ENCODE results near the gene SPATA17. TPM values are rescaled to one million over a fixed set of nuclear protein-coding genes. Genes with fewer than 3 reads are reported as not detected.

The SPATA17 gene
- total and polyA plus RNA-seq, 12 donors, result 0.09 to 4.4 (median 0.56) TPM; not detected in 1

- WGBS, 4 donors, result 43 to 56% (median 51%) methylated on average over 5 of the region's 5 CpGs
- Histone ChIP-seq H3K9me3 (replicated peaks in 1 of 3) (peaks cover 0 to 4% (median 0%) of the 10 kb centered on the region in 3 donors), H3K4me3 (no peak overlapping the region), H3K36me3 (replicated peaks in 1 of 2) (no peaks in the 10 kb centered on the region), H3K27me3 (no peaks in the 10 kb centered on the region), H3K27ac (no peak overlapping the region), H3K4me1 (replicated peaks in 1 of 2) (no peaks in the 10 kb centered on the region)
- intact Hi-C loops (cut with DNase I), result no loop called here
- no peak for DNase-seq
- TF ChIP-seq, protein P1, sequence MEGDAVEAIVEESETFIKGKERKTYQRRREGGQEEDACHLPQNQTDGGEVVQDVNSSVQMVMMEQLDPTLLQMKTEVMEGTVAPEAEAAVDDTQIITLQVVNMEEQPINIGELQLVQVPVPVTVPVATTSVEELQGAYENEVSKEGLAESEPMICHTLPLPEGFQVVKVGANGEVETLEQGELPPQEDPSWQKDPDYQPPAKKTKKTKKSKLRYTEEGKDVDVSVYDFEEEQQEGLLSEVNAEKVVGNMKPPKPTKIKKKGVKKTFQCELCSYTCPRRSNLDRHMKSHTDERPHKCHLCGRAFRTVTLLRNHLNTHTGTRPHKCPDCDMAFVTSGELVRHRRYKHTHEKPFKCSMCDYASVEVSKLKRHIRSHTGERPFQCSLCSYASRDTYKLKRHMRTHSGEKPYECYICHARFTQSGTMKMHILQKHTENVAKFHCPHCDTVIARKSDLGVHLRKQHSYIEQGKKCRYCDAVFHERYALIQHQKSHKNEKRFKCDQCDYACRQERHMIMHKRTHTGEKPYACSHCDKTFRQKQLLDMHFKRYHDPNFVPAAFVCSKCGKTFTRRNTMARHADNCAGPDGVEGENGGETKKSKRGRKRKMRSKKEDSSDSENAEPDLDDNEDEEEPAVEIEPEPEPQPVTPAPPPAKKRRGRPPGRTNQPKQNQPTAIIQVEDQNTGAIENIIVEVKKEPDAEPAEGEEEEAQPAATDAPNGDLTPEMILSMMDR (IDR thresholded peaks at IDR 0.05), result no peak
- no peak for TF ChIP-seq POLR2A (IDR thresholded peaks at IDR 0.05)
These were observed 225.9 kb downstream of the SPATA17 start for GRCh38 chr1:217857061-217857460.

- TF ChIP-seq, protein P1 (IDR thresholded peaks at IDR 0.05), result no peak
- TF ChIP-seq POLR2A (IDR thresholded peaks at IDR 0.05), result no peak
- no peak for DNase-seq
- Histone ChIP-seq H3K4me3 (no peak overlapping the region), H3K27me3 (no peaks in the 10 kb centered on the region), H3K27ac (no peak overlapping the region), H3K9me3 (replicated peaks in 1 of 3) (peaks cover 0 to 4% (median 0%) of the 10 kb centered on the region in 3 donors), H3K4me1 (replicated peaks in 1 of 2) (no peaks in the 10 kb centered on the region), H3K36me3 (replicated peaks in 1 of 2) (no peaks in the 10 kb centered on the region)
- WGBS, 4 donors, result 64 to 89% (median 70%) methylated on average over 1 of the region's 1 CpG
- intact Hi-C loops (cut with DNase I), result no loop called here
These were observed 230.5 kb downstream of the SPATA17 start for GRCh38 chr1:217861658-217862057.

DNA sequence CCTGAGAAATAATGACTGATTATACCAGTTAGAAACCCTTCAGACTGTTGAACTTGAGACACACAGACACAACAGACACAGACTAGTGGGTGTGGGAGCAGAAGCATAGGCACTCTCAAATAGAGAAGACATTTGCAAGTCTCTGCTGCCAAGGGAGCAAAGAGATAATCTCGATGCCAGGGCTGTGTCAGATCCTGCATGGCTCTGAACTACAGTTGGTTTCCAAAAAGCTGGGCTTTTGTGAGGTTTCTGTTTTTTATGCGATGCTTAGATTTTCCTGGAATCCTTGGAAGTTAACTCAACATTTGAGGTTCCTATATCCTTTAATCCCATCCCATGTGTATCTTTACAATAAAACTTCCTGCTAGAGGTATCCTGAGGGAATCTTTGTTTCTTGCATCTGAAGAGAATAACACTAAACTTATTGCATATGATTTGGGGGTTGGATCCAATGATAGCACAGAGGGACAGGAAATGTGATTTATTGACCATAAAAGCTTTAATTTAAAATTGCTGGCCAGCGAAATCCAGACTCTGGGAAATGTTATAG is 236.4 kb downstream of the SPATA17 start:
- whole genome bisulfite sequencing, 4 donors, result 70 to 85% (median 78%) methylated on average over 3 of the region's 3 CpGs
- TF ChIP-seq, protein P1 (IDR thresholded peaks at IDR 0.05), result no peak
- TF ChIP-seq POLR2A (IDR thresholded peaks at IDR 0.05), result no peak
- intact Hi-C loops (cut with DNase I), result no loop called here
- H3K36me3 ChIP-seq (replicated peaks in 1 of 2), result no peaks in the 10 kb centered on the region
- H3K27ac ChIP-seq, result no peak overlapping the region
- H3K27me3 ChIP-seq, result no peaks in the 10 kb centered on the region
- no peaks in the 10 kb centered on the region for H3K9me3 ChIP-seq (replicated peaks in 1 of 3)
- no peak overlapping the region for H3K4me3 ChIP-seq
- no peak for DNase-seq
- H3K4me1 ChIP-seq (replicated peaks in 1 of 2), result no peaks in the 10 kb centered on the region

- Histone ChIP-seq H3K27me3 (no peaks in the 10 kb centered on the region), H3K27ac (no peak overlapping the region), H3K36me3 (replicated peaks in 1 of 2) (no peaks in the 10 kb centered on the region), H3K9me3 (replicated peaks in 1 of 3) (no peaks in the 10 kb centered on the region), H3K4me3 (no peak overlapping the region), H3K4me1 (replicated peaks in 1 of 2) (no peaks in the 10 kb centered on the region)
- no peak for DNase-seq
- intact Hi-C loops (cut with DNase I), result no loop called here
- TF ChIP-seq, protein P1 (IDR thresholded peaks at IDR 0.05), result no peak
- no peak for TF ChIP-seq POLR2A (IDR thresholded peaks at IDR 0.05)
- WGBS, 4 donors, result 64 to 81% (median 76%) methylated on average over 2 of the region's 2 CpGs
These were observed 240.8 kb downstream of the SPATA17 start for GRCh38 chr1:217871955-217872354.

Measured in adrenal gland (tissue), 12 donors.